HEK293 (cell line): ENCODE measurements around the gene TOR2A.

Experiments used
- ZNF140 ChIP-seq: fragments of 450-650 bp; formaldehyde crosslinking; IDR thresholded peaks from 2 replicates; pipeline ENCODE4 v1.5.1; 2016; ENCODE audit warnings: missing biosample characterization, missing genetic modification characterization
- ZNF274 ChIP-seq, 2 experiments: fragments of 200-500 bp in 1 of 2; fragments of 450-650 bp in 1 of 2; sonication (Bioruptor generic) in 1 of 2; formaldehyde crosslinking in 1 of 2; IDR thresholded peaks; 2 replicates each; pipeline versions ENCODE4 v1.5.1 to v1.6.1; 2014 to 2016; ENCODE audit warnings: borderline replicate concordance in 1 of 2, inconsistent platforms in 1 of 2, low read length in 1 of 2, missing biosample characterization in 1 of 2, missing genetic modification characterization in 1 of 2
- ZNF350 ChIP-seq: fragments of 450-650 bp; formaldehyde crosslinking; IDR thresholded peaks from 2 replicates; pipeline ENCODE4 v1.5.0; 2017; ENCODE audit warnings: missing biosample characterization, mild to moderate bottlenecking, missing genetic modification characterization
- ZNF561 ChIP-seq: fragments of 450-650 bp; IDR thresholded peaks from 2 replicates; pipeline ENCODE4 v1.5.1; 2018; ENCODE audit warnings: missing biosample characterization, missing genetic modification characterization, borderline replicate concordance
- ZNF571 ChIP-seq: fragments of 450-650 bp; formaldehyde crosslinking; IDR thresholded peaks from 2 replicates; pipeline ENCODE4 v1.5.0; 2017; ENCODE audit warnings: missing biosample characterization, missing genetic modification characterization
- ZNF843 ChIP-seq: fragments of 450-650 bp; formaldehyde crosslinking; IDR thresholded peaks from 2 replicates; pipeline ENCODE4 v1.5.1; 2016; ENCODE audit warnings: missing biosample characterization, missing genetic modification characterization
- TF ChIP-seq, protein P1 (sequence below): fragments of 450-650 bp; formaldehyde crosslinking; IDR thresholded peaks from 2 replicates; pipeline ENCODE4 v1.5.1; 2016; ENCODE audit warnings: missing biosample characterization, missing genetic modification characterization
- TF ChIP-seq, protein P2 (sequence below): fragments of 450-650 bp; formaldehyde crosslinking; IDR thresholded peaks from 2 replicates; pipeline ENCODE4 v1.5.1; 2016; ENCODE audit warnings: missing biosample characterization, missing genetic modification characterization
- TF ChIP-seq, protein P3 (sequence below): fragments of 450-650 bp; formaldehyde crosslinking; IDR thresholded peaks from 2 replicates; pipeline ENCODE4 v1.5.1; 2016; ENCODE audit warnings: missing biosample characterization, missing genetic modification characterization, borderline replicate concordance

DNA sequence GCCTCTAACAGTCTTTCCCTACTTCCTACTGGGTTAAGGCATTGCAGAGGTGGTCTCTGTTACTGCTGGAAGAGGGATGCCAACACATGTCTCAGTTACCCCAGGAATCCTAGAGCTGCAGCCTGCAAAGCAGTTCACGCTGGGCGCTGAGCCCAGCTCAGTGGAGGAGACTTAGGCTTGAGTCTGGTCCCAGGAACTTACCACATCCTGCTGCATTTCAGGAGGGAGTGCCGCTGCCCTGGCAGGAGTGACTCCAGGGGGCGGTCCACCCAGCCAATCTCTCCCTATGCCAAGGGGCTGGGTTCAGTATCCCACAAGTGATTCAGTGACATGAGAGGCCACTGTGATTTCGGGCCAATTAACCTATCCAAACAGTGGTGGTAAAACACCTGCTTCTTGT, 11.7 kb downstream of the TOR2A start:
- TF ChIP-seq ZNF350 (tag by site-specific recombination) (no peak), ZNF274 (IDR thresholded peaks at IDR 0.05; ENCODE audit: low read length) (no peak), ZNF274 (tag by site-specific recombination; IDR thresholded peaks at IDR 0.05; ENCODE audit: borderline replicate concordance) (no peak), ZNF843 (tag by site-specific recombination) (no peak), ZNF571 (tag by site-specific recombination) (no peak), ZNF561 (tag by site-specific recombination) (no peak), ZNF140 (tag by site-specific recombination) (no peak)
- TF ChIP-seq, protein P1, sequence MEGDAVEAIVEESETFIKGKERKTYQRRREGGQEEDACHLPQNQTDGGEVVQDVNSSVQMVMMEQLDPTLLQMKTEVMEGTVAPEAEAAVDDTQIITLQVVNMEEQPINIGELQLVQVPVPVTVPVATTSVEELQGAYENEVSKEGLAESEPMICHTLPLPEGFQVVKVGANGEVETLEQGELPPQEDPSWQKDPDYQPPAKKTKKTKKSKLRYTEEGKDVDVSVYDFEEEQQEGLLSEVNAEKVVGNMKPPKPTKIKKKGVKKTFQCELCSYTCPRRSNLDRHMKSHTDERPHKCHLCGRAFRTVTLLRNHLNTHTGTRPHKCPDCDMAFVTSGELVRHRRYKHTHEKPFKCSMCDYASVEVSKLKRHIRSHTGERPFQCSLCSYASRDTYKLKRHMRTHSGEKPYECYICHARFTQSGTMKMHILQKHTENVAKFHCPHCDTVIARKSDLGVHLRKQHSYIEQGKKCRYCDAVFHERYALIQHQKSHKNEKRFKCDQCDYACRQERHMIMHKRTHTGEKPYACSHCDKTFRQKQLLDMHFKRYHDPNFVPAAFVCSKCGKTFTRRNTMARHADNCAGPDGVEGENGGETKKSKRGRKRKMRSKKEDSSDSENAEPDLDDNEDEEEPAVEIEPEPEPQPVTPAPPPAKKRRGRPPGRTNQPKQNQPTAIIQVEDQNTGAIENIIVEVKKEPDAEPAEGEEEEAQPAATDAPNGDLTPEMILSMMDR (tag by site-specific recombination) = no peak
- TF ChIP-seq, protein P2, sequence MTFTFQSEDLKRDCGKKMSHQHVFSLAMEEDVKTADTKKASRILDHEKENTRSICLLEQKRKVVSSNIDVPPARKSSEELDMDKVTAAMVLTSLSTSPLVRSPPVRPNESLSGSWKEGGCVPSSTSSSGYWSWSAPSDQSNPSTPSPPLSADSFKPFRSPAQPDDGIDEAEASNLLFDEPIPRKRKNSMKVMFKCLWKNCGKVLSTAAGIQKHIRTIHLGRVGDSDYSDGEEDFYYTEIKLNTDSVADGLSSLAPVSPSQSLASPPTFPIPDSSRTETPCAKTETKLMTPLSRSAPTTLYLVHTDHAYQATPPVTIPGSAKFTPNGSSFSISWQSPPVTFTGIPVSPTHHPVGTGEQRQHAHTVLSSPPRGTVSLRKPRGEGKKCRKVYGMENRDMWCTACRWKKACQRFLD (tag by site-specific recombination) = no peak
- TF ChIP-seq, protein P3, sequence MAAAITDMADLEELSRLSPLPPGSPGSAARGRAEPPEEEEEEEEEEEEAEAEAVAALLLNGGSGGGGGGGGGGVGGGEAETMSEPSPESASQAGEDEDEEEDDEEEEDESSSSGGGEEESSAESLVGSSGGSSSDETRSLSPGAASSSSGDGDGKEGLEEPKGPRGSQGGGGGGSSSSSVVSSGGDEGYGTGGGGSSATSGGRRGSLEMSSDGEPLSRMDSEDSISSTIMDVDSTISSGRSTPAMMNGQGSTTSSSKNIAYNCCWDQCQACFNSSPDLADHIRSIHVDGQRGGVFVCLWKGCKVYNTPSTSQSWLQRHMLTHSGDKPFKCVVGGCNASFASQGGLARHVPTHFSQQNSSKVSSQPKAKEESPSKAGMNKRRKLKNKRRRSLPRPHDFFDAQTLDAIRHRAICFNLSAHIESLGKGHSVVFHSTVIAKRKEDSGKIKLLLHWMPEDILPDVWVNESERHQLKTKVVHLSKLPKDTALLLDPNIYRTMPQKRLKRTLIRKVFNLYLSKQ (tag by site-specific recombination) = no peak
